HUES48 (cell line): ENCODE results near the gene INSC.

Experiments used
- H3K27ac ChIP-seq: one replicate; pipeline ENCODE4 v1.7.0; 2013; ENCODE audit warnings: low read depth, low read length, inconsistent platforms
- H3K27me3 ChIP-seq: 2 replicates; pipeline ENCODE4 v1.6.1; 2013; ENCODE audit warnings: mild to moderate bottlenecking, low read length; ENCODE audit not compliant: control insufficient read depth, insufficient read depth
- H3K36me3 ChIP-seq: 2 replicates; pipeline ENCODE4 v1.6.1; 2013; ENCODE audit warnings: low read length; ENCODE audit not compliant: control insufficient read depth, insufficient read depth
- H3K4me1 ChIP-seq: 2 replicates; pipeline ENCODE4 v1.6.1; 2013; ENCODE audit warnings: mild to moderate bottlenecking, low read length; ENCODE audit not compliant: control insufficient read depth, insufficient read depth
- H3K4me3 ChIP-seq: 2 replicates; pipeline ENCODE4 v1.5.1; 2013; ENCODE audit warnings: mild to moderate bottlenecking, low read depth, low read length
- H3K9ac ChIP-seq: 2 replicates; pipeline ENCODE4 v1.6.1; 2013; ENCODE audit warnings: mild to moderate bottlenecking, low read depth, low read length, moderate library complexity
- H3K9me3 ChIP-seq: 2 replicates; pipeline ENCODE4 v1.6.1; 2013; ENCODE audit warnings: low read length; ENCODE audit not compliant: control insufficient read depth, insufficient read depth

Gene INSC

DNA sequence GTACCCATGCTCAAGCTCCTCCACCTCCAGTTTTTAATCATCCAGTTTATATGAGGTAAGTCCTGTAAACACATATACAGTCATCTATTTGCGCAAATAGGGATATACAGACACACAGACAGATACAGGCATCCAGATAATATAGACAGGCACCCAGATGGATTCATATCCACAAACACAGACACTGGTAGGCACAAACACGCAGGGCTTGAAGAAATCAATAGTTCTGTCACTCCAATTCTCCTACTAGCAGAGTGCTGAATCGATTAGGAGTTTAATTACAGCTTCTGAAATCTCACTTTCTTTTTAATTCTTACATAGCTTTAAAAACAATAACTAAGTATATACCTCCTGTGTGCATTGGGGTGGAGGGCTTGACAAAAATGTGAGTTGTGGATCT is 56.0 kb downstream of the INSC start:
- Histone ChIP-seq H3K4me1 (no peaks in the 10 kb centered on the region; the same call in 1 of the 2 replicates), H3K9ac (no peak overlapping the region), H3K27ac (no peak overlapping the region), H3K4me3 (no peak overlapping the region), H3K36me3 (no peaks in the 10 kb centered on the region), H3K27me3 (no peaks in the 10 kb centered on the region), H3K9me3 (no peaks in the 10 kb centered on the region)

DNA sequence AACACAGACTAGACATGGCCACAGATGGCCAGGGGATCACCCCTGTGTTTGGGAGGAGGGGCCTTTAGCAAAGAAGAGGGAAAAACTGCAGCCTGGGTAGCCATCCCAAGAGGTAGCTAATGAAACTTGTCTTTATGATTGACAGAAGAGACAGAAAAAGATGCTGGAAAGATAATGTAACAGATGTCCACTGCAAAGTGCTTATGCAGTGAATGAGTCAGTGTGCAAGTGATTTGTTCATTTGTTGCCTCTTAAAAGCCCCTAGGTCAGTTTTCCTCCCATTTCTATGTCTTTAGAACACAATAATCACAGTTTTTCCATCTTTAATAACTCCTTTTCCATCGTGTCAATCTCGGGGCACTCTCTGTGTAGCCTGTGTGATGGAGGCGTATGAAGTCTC is 57.2 kb downstream of the INSC start:
- Histone ChIP-seq H3K27ac (no peak overlapping the region), H3K9me3 (no peaks in the 10 kb centered on the region), H3K4me1 (no peaks in the 10 kb centered on the region; the same call in 1 of the 2 replicates), H3K27me3 (no peaks in the 10 kb centered on the region), H3K36me3 (no peaks in the 10 kb centered on the region), H3K4me3 (no peak overlapping the region), H3K9ac (no peak overlapping the region)

DNA sequence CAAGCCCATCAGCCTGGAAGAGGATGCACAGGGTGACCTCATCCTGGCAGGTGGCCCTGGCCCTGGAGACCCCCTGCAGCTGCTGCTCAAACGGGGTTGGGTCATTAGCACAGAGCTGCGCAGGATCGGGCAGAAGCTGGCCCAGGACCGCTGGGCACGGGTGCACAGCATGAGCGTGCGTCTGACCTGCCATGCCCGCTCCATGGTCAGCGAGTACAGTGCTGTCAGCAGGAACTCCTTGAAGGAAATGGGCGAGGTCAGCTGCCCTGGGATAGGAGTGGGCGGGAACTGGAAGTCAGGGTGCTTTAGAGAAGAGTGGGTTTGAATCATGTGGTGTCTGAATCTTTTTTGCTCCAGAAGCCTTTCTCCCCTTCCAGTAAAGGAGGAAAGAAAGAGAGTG is 61.1 kb downstream of the INSC start:
- no peaks in the 10 kb centered on the region for H3K36me3 ChIP-seq
- no peak overlapping the region for H3K4me3 ChIP-seq
- no peak overlapping the region for H3K27ac ChIP-seq
- H3K27me3 ChIP-seq = no peaks in the 10 kb centered on the region
- no peaks in the 10 kb centered on the region for H3K9me3 ChIP-seq
- no peaks in the 10 kb centered on the region; the same call in 1 of the 2 replicates for H3K4me1 ChIP-seq
- H3K9ac ChIP-seq = no peak overlapping the region

DNA sequence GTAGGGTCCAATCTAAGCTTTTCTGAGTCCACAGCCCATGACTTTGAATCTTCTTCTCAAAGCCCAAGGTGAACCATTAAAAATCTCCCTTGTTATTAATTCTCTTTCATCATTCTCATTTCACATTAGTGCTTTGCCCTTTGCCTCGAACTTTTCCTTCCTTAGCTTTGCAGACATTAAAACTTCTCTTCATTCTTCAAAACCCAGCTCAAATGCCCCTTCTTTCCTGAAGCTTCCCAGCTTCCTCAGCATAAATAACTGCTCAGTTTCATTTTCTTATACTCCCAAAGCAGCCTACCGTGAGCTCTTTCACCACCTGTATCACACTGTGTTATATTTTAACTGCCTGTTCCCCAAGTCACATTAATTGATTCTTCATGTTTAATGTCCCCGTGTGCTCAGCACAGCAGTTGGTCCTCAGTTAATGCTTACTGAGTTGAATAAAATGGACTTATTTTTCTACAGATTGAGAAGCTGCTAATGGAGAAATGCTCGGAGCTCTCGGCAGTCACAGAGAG is 62.0 kb downstream of the INSC start:
- H3K27me3 ChIP-seq = no peaks in the 10 kb centered on the region
- H3K4me1 ChIP-seq = no peaks in the 10 kb centered on the region; the same call in 1 of the 2 replicates
- H3K9me3 ChIP-seq = no peaks in the 10 kb centered on the region
- H3K27ac ChIP-seq = no peak overlapping the region
- no peaks in the 10 kb centered on the region for H3K36me3 ChIP-seq
- H3K9ac ChIP-seq = no peak overlapping the region
- H3K4me3 ChIP-seq = no peak overlapping the region

DNA sequence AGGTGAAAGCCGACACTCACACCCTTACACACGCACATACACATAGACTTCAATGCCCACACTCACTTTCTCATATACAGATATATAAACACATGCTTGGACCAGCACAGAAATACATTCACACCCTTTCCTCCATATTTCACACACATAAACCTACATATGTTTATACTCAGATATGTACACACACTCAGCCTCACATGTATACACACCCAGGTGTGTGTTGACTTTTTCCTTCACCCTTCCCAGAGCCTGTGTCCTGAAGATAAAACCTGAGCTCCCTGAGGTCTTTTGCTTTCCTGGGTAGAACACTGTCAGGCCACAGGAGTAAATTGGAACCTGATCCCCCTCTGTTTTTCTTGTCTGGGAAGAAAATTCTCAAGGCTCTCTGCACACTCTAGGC is 62.8 kb downstream of the INSC start:
- peaks cover 7% of the 10 kb centered on the region for H3K4me1 ChIP-seq
- no peaks in the 10 kb centered on the region for H3K9me3 ChIP-seq
- no peak overlapping the region for H3K4me3 ChIP-seq
- no peak overlapping the region for H3K9ac ChIP-seq
- no peaks in the 10 kb centered on the region for H3K27me3 ChIP-seq
- H3K36me3 ChIP-seq = no peaks in the 10 kb centered on the region
- no peak overlapping the region for H3K27ac ChIP-seq

DNA sequence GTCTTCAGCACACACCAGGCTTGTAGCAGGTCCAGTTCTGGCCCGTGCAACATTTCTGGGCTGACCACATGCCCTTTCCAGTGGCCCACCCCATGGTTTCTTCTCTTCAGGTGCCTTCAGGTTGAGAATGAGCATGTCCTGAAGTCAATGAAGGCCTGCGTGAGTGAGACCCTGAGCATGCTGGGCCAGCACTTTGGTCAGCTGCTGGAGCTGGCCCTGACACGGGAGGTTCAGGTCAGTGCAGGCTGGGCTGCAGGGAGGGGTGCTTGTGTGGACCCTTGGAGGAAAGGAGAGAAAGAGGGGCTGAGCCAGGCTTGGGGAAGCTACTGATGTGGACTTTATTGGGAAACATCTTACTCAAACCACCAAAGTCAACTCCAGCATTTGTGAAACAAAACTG is 63.5 kb downstream of the INSC start:
- H3K4me1 ChIP-seq = peaks cover 7% of the 10 kb centered on the region
- no peaks in the 10 kb centered on the region for H3K36me3 ChIP-seq
- no peaks in the 10 kb centered on the region for H3K9me3 ChIP-seq
- H3K9ac ChIP-seq = no peak overlapping the region
- H3K4me3 ChIP-seq = no peak overlapping the region
- no peaks in the 10 kb centered on the region for H3K27me3 ChIP-seq
- no peak overlapping the region for H3K27ac ChIP-seq

DNA sequence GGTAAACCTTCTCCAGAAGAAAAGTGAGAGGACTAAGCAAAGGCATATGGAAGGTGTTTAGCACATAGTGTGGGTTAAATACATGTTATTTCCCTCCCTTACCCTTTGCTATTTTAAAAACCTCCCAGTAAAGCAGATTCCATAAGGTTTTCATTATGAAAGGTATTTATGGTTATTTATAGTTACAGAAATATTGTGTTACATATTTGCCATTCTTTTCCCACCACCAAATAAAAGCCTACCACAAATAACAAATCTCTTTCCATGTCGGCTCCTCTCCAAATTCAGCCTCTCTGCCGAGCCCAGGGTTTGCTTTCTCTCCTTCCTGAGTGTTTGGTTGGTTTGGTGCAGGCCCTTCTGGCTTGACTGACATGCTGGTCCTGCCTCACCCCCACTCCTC is 64.4 kb downstream of the INSC start:
- H3K27ac ChIP-seq = no peak overlapping the region
- no peaks in the 10 kb centered on the region for H3K9me3 ChIP-seq
- no peaks in the 10 kb centered on the region for H3K36me3 ChIP-seq
- peaks cover 7% of the 10 kb centered on the region for H3K4me1 ChIP-seq
- no peak overlapping the region for H3K9ac ChIP-seq
- H3K4me3 ChIP-seq = no peak overlapping the region
- H3K27me3 ChIP-seq = no peaks in the 10 kb centered on the region

DNA sequence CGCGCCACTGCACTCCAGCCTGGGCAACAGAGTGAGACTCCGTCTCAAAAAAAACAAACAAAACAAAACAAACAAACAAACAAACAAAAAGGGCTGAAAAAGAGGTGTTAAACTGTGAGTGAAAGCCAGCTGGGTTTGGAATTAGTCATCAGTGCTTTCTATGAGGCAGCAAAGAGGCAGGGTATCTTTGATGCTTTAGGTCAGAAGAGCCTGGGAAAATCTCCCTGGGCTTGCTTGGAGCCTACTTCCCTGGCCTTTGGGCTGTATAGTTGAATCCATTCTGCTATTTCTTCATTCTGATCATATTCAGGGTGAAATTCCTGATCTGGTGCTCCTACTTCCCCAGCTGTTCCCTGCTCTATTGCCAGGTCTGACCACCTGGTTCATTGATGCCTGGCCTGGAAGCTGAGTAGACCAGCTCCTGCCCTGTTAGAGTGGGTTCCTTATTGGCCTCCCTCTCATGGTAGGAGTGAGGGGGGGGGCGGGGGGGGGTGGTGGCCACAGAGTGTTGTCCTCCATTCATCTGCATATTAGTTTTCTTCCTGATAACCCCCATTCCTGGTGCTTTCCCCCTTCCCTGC is 65.6 kb downstream of the INSC start:
- Histone ChIP-seq H3K9me3 (no peaks in the 10 kb centered on the region), H3K4me1 (peaks cover 7% of the 10 kb centered on the region), H3K4me3 (no peak overlapping the region), H3K36me3 (no peaks in the 10 kb centered on the region), H3K9ac (no peak overlapping the region), H3K27ac (no peak overlapping the region), H3K27me3 (no peaks in the 10 kb centered on the region)

DNA sequence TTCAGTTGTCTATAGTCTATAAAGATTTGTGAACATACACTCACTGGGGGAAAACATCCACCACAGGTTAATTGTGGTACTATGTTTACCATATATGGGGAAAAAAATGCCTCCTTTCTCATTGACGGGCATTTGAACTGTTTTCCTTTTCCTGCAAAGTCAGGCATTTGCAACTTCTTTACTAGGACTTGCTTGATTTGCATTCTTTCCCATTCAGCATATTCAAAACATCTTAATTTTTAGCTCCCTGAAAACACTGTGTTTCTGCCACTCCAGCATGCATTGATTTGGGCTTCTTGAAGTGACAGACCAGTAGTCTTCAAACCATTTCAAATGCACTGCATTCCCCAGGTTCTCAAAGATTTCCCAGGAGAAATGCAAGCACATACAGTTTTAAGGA is 67.6 kb downstream of the INSC start:
- no peak overlapping the region for H3K27ac ChIP-seq
- no peaks in the 10 kb centered on the region for H3K27me3 ChIP-seq
- H3K9ac ChIP-seq = no peak overlapping the region
- peaks cover 13% of the 10 kb centered on the region for H3K4me1 ChIP-seq
- H3K36me3 ChIP-seq = no peaks in the 10 kb centered on the region
- H3K9me3 ChIP-seq = no peaks in the 10 kb centered on the region
- no peak overlapping the region for H3K4me3 ChIP-seq

DNA sequence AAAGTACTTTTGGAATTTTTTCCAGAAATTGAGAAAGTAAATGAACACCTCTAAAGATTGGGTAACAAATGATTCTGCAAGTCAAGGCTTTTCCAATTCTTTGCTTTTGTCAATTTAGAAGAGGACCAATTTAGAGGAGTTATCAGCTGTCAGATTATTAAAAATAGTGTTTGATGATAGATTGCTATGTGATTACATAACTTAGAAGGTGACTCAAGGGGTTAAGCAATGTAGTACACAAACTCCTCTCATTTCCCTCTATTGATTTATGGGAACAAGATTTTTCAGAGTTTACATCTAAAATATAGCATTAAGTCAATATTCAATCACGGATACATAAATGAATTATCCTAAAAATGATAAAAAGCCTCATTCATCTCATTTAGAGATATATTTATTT is 70.3 kb downstream of the INSC start:
- Histone ChIP-seq H3K9me3 (no peaks in the 10 kb centered on the region), H3K4me3 (no peak overlapping the region), H3K27ac (no peak overlapping the region), H3K27me3 (no peaks in the 10 kb centered on the region), H3K4me1 (peaks cover 13% of the 10 kb centered on the region), H3K36me3 (no peaks in the 10 kb centered on the region), H3K9ac (no peak overlapping the region)

DNA sequence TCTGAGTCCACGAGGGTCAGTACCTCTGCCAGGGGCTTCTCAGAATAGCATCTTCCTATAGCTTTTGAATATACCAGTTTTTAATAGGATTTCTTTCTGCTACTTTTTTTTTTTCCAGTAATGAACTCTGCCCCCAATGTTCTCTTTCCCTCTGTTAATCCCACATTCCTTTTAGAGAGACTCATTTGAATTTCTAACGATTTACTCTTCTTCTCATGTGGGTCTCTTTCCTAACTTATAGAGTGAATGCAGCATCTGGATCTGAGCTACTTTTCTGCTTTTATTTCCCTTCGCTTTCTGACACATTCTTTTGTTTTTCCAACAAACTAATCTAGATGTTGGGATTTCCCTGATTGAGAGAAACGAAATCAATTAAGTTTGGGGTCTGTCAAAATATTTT is 71.4 kb downstream of the INSC start:
- Histone ChIP-seq H3K4me3 (no peak overlapping the region), H3K36me3 (no peaks in the 10 kb centered on the region), H3K27me3 (no peaks in the 10 kb centered on the region), H3K9ac (no peak overlapping the region), H3K9me3 (no peaks in the 10 kb centered on the region), H3K4me1 (peaks cover 13% of the 10 kb centered on the region), H3K27ac (no peak overlapping the region)
